ENCODE results near the gene GTPBP1.

GRCh38 chr22:38733329-38733723 lies 27.6 kb downstream of the GTPBP1 start:
- TF ChIP-seq CTCF (IDR thresholded peaks at IDR 0.05; ENCODE audit: insufficient read depth, low read depth, low read length) (peak; percentile 74), EZH2 (IDR thresholded peaks at IDR 0.05; ENCODE audit: insufficient read depth, low read length) (no peak)
